Psoas muscle (tissue), 8 donors: Measurements from ENCODE around the gene OSBPL7. TPM values are rescaled to one million over a fixed set of nuclear protein-coding genes. Genes with fewer than 3 reads are reported as not detected.

Experiments used
- ATAC-seq, 4 donors: fragments of 200-7000 bp; cut with Tn5 transposase; one replicate each; pipeline ENCODE4 v1.9.1; 2020; ENCODE audit warnings: moderate library complexity in 3 of 4, mild to moderate bottlenecking in 2 of 4
- DNase-seq, 2 donors: peaks; one replicate each; pipeline ENCODE4 v3.0.0-alpha.2; 2020
- H3K27ac ChIP-seq: fragments of 200-600 bp; one replicate; pipeline ENCODE4 v1.8.0; 2022
- H3K27me3 ChIP-seq, 3 donors: fragments of 200-600 bp in 1 of 3; one replicate each; pipeline versions ENCODE4 v1.6.1 to v1.8.0; 2013 to 2022; ENCODE audit warnings: low read length in 2 of 3, mild to moderate bottlenecking in 2 of 3, moderate library complexity in 1 of 3; ENCODE audit not compliant: insufficient read depth in 3 of 3
- H3K36me3 ChIP-seq, 2 donors: fragments of 200-600 bp in 1 of 2; one replicate each; pipeline versions ENCODE4 v1.6.1 to v1.8.0; 2013 to 2022; ENCODE audit warnings: low read depth in 1 of 2, mild to moderate bottlenecking in 1 of 2, moderate library complexity in 1 of 2; ENCODE audit not compliant: insufficient read depth in 1 of 2
- H3K4me1 ChIP-seq: fragments of 200-600 bp; one replicate; pipeline ENCODE4 v1.8.0; 2022
- H3K4me3 ChIP-seq: fragments of 200-600 bp; one replicate; pipeline ENCODE4 v1.8.0; 2022; ENCODE audit warnings: mild to moderate bottlenecking
- H3K9me3 ChIP-seq: fragments of 200-600 bp; one replicate; pipeline ENCODE4 v1.8.0; 2022
- CTCF ChIP-seq: fragments of 200-600 bp; IDR thresholded peaks from one replicate; pipeline ENCODE4 v1.8.0; 2022; ENCODE audit warnings: antibody characterized with exemption
- WGBS, 3 donors: extraction: QIAGEN DNeasy Blood & Tissue Kit; methylation state at CpG; one replicate each; pipeline versions ENCODE4 v1.1.6 to v1.1.7; 2013; 5-methylcytosine and 5-hydroxymethylcytosine counted together
- intact Hi-C, 2 donors: fragments of 100-400 bp; cut with DNase I; formaldehyde crosslinking; loops; one replicate each; pipeline versions ENCODE4 v1.11.0 to v1.14.2; 2022
- polyA plus RNA-seq, 3 donors: library from polyadenylated mRNA; stranded (reverse); fragments of 200-250 nt; gene quantifications; one replicate each; pipeline ENCODE4 v1.2.3, GENCODE V29; 2013
- total RNA-seq, 4 donors: library from RNA; stranded (reverse); fragmentation: NEBNext Ultra II Directional in 2 of 4; extraction: Animal tissue kit (Norgen Biotek cat#: 25700) in 2 of 4; gene quantifications; one replicate each; pipeline versions ENCODE4 v1.2.1 to v1.2.4, GENCODE V29; 2021 to 2023
- donor health status: healthy with polysubstance abuse.
- donor health status: DM: no; HTN: no; CAD: no; lungs with moderate emphysema.
- donor health status: Bipolar disorder and iron deficiency.
- donor health status: healthy.
- donor health status: DM: yes; HTN: yes; CAD: no.
- donor health status: DM: no; HTN: no; CAD: no.
- donor health status: DM: no; HTN: no; CAD: no.
- donor health status: DM: yes; HTN: yes; CAD: no.

Gene OSBPL7
- total and polyA plus RNA-seq, 7 donors, result 0.95 to 23.4 (median 2.6) TPM

DNA sequence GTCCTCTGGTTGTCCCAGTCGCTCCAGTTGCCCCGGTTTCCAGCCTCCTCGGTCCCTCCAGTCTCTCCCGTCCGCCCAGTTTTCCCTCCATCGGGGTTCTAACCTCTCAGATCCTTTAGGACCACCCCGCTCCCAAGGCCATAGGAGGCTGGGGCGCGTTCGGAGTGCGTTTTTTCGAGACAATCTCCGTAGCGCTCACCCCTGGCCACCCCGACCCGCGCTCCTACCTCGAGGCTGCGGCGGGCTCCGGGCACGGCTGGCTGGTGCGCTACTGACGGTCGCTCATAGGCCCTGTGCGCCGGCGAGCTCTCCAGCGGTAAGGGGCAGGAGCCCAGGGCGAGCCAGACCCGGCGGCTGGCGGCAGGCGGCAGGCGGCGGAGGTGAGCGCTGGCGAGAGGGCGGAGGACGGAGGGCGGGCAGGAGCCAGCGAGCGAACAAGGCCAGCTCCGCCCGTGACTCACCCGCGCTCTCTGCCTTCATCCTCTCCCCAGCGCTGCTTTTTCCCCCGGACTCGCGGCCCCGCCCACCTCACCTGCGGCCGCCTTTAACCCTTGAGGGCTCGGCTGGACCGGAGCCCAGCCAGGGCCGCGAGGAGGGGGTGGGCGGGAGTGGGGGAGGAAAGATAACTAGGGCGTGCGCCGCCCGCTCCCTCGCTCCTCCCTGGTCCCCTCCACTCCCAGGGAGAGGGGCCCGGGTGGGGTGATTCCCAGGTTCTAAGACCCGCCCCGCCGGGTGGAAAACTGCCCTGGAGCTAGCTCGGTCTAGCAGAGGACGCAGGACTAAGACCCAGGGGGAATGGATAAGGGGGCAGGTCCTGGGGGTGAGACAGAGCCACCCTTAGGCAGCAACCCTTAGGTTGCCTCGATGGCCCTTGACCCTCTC, 29.3 kb upstream of the OSBPL7 start, which contains the start of gene SP6:
Gene SP6, minus strand, starts transcription at position 472 of the 882 bp plus-strand sequence. CDS start 2,734 bp downstream, outside the sequence.
- WGBS, 3 donors, result 3% methylated on average over 51 to 71 of the region's 71 CpGs
- DNase-seq, result peak; percentile 61 to 77
- intact Hi-C loops, result no loop called here
- H3K27ac ChIP-seq, result no peak within 1 kb of the TSS
- ATAC-seq, result peak; percentile 86 to 95 (median 92)
- peak within 1 kb of the TSS; percentile 50 for H3K4me3 ChIP-seq
- H3K9me3 ChIP-seq, result no peaks in the 10 kb centered on the region
- peaks cover 16% of the 10 kb centered on the region for H3K4me1 ChIP-seq
- TF ChIP-seq CTCF, result peak; percentile 25
- no peaks in the 10 kb centered on the region for H3K36me3 ChIP-seq
- H3K27me3 ChIP-seq, result peaks cover 0 to 97% (median 52%) of the 10 kb centered on the region in 3 donors

GRCh38 chr17:47850373-47850691, 28.7 kb upstream of the OSBPL7 start:
- H3K27ac ChIP-seq, result no peak overlapping the region
- WGBS, 3 donors, result 17 to 36% (median 35%) methylated on average over 9 of the region's 9 CpGs
- intact Hi-C loops, result no loop called here
- TF ChIP-seq CTCF, result no peak
- H3K36me3 ChIP-seq, result no peaks in the 10 kb centered on the region
- H3K4me1 ChIP-seq, result peaks cover 16% of the 10 kb centered on the region
- no peaks in the 10 kb centered on the region for H3K9me3 ChIP-seq
- no peak for DNase-seq
- peaks cover 0 to 91% (median 49%) of the 10 kb centered on the region in 3 donors for H3K27me3 ChIP-seq
- peak overlapping the region; percentile 50 for H3K4me3 ChIP-seq
- ATAC-seq, result peak in 1 of 4 donors; percentile 6

DNA sequence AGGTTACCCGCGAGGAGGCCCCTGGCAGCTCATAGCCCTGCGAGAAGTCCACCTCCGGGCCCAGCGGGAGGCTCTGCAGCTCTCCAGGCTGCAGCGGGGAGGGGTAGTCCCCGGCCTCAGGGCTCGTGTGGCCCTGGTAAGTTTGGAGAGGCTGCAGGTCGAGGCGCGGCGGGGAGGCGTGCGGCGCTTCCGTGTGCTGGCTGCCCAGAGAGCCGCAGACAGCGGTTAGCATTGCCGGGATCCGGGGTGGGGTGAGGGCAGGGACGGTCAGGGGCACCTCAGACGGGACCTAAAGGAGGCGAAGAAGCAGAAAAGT, 26.6 kb upstream of the OSBPL7 start:
- 31 to 39% (median 38%) methylated on average over 23 of the region's 23 CpGs for WGBS, 3 donors
- DNase-seq (no peak), ATAC-seq (no peak)
- H3K36me3 ChIP-seq, result no peaks in the 10 kb centered on the region
- intact Hi-C loops, result loop anchor here in 1 of 2 donors (5.0 to 10.0 kb wide), 2 partner anchors 169 to 287 kb away; no protein-coding TSS in a partner anchor
- H3K9me3 ChIP-seq, result no peaks in the 10 kb centered on the region
- H3K4me3 ChIP-seq, result no peak overlapping the region
- H3K27ac ChIP-seq, result no peak overlapping the region
- H3K4me1 ChIP-seq, result peaks cover 16% of the 10 kb centered on the region
- TF ChIP-seq CTCF, result no peak
- H3K27me3 ChIP-seq, result peaks cover 0 to 76% (median 40%) of the 10 kb centered on the region in 3 donors

GRCh38 chr17:47847341-47848197, 26.0 kb upstream of the OSBPL7 start:
- Histone ChIP-seq H3K4me3 (no peak overlapping the region), H3K4me1 (peaks cover 16% of the 10 kb centered on the region), H3K9me3 (no peaks in the 10 kb centered on the region), H3K27ac (no peak overlapping the region), H3K27me3 (peaks cover 0 to 70% (median 35%) of the 10 kb centered on the region in 3 donors), H3K36me3 (no peaks in the 10 kb centered on the region)
- DNase-seq (no peak), ATAC-seq (peak in 1 of 4 donors; percentile 36)
- 18 to 27% (median 19%) methylated on average over 64 to 71 of the region's 71 CpGs for WGBS, 3 donors
- intact Hi-C loops, result loop anchor here in 1 of 2 donors (5.0 to 10.0 kb wide), 2 partner anchors 170 to 287 kb away; no protein-coding TSS in a partner anchor
- TF ChIP-seq CTCF, result peak; percentile 20
